Choroid plexus epithelial cell (primary cell): ENCODE measurements around the gene FOXK1.

Source experiments
- DNase-seq: peaks from one replicate; pipeline ENCODE4 v3.0.0-alpha.2; 2010; ENCODE audit warnings: low read depth
- H3K4me3 ChIP-seq: 2 replicates; pipeline ENCODE4 v1.5.1; 2011; ENCODE audit warnings: low read depth, mild to moderate bottlenecking, control low read depth, low read length, moderate library complexity
- CTCF ChIP-seq: conservative IDR thresholded peaks from 2 replicates; pipeline ENCODE4 v1.5.1; 2011; ENCODE audit warnings: low read depth, mild to moderate bottlenecking, control low read depth, inconsistent platforms, low read length, moderate library complexity

FOXK1 gene

GRCh38 chr7:4786015-4786414 lies 103.9 kb downstream of the FOXK1 start:
- DNase-seq = no peak
- H3K4me3 ChIP-seq = no peak overlapping the region
- TF ChIP-seq CTCF = no peak

- H3K4me3 ChIP-seq = no peak overlapping the region
- TF ChIP-seq CTCF = no peak
- DNase-seq = no peak
Observed at GRCh38 chr7:4787541-4787940, 105.4 kb downstream of the FOXK1 start.

- TF ChIP-seq CTCF = no peak
- H3K4me3 ChIP-seq = no peak overlapping the region
- DNase-seq = no peak
Observed at GRCh38 chr7:4787947-4788626, 106.0 kb downstream of the FOXK1 start.

GRCh38 chr7:4788627-4789189 lies 106.6 kb downstream of the FOXK1 start:
- no peak for DNase-seq
- no peak overlapping the region for H3K4me3 ChIP-seq
- TF ChIP-seq CTCF = no peak

- TF ChIP-seq CTCF = no peak
- no peak overlapping the region for H3K4me3 ChIP-seq
Observed at GRCh38 chr7:4789194-4790077, 107.3 kb downstream of the FOXK1 start.

GRCh38 chr7:4790078-4790465 lies 108.0 kb downstream of the FOXK1 start:
- DNase-seq = no peak
- H3K4me3 ChIP-seq = no peak overlapping the region
- no peak for TF ChIP-seq CTCF

More at GRCh38 chr7:4789194-4790077, 107.3 kb downstream of the FOXK1 start:
- no peak for DNase-seq
